ENCODE results near the gene ENTPD7. TPM values are rescaled to one million over a fixed set of nuclear protein-coding genes. Genes with fewer than 3 reads are reported as not detected.

Gene ENTPD7
- total RNA-seq, 1 experiment from 2014 or later, result 14.5 TPM

DNA sequence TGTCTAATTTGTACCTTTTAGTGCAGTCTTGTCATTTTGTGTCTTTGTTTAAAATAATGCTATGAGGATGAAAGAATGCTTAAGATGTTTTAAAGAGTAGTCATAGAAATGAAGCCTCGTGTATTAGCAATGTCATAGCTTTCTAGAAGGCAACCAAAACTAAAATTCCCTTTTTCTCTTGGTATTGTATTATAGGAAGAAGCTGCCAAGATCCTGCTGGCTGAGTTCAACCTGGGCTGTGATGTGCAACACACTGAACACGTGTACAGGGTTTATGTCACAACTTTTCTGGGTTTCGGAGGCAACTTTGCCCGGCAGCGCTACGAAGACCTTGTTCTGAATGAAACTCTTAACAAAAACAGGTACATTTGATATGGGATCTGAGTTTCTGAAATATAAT is 36.5 kb downstream of the ENTPD7 start:
- no peak overlapping the region for H4K5ac ChIP-seq (ENCODE audit: insufficient read length, low read depth, low read length)
- H3K27ac ChIP-seq (ENCODE audit: insufficient read length, low read depth, low read length), result no peak overlapping the region
- H2BK5ac ChIP-seq (ENCODE audit: insufficient read length, low read length), result no peak overlapping the region
- H3K27me3 Mint-ChIP-seq (ENCODE audit: low read depth), result no peaks in the 10 kb centered on the region
- H3K27ac Mint-ChIP-seq, result no peak overlapping the region; a peak in 1 of 7 replicates
- H4K8ac ChIP-seq (replicated peaks; ENCODE audit: insufficient read length, low read depth, low read length), result no peak overlapping the region
- H3T11ph ChIP-seq (ENCODE audit: low read length), result no peak overlapping the region
- DNase-seq, result no peak
- no peak overlapping the region for H2BK20ac ChIP-seq (ENCODE audit: low read depth, low read length, poor library complexity, severe bottlenecking)
- H3K27me3 ChIP-seq (ENCODE audit: insufficient read depth, low read length), result no peaks in the 10 kb centered on the region
- no peaks in the 10 kb centered on the region for H4K20me1 ChIP-seq (ENCODE audit: control insufficient read depth, insufficient read depth, insufficient read length)
- H3K9me3 Mint-ChIP-seq, result no peaks in the 10 kb centered on the region
- no CpG with 5 or more reads among the region's 6 CpGs for WGBS (ENCODE audit: extremely low coverage, insufficient read length, low lambda C conversion rate)
- no peak overlapping the region for H3K4me2 ChIP-seq (ENCODE audit: insufficient read depth, insufficient read length, low read length)
- no peaks in the 10 kb centered on the region for H3K79me1 ChIP-seq (ENCODE audit: insufficient read depth, low read depth, low read length, poor library complexity, severe bottlenecking)
- no peak overlapping the region for H3K14ac ChIP-seq (ENCODE audit: insufficient read depth, low read length)
- no peaks in the 10 kb centered on the region for H3K4me1 Mint-ChIP-seq
- H3K4ac ChIP-seq (ENCODE audit: low read depth, low read length), result no peak overlapping the region
- no peaks in the 10 kb centered on the region for H3K9me3 ChIP-seq (ENCODE audit: control insufficient read depth, low read depth, low read length)
- H2BK15ac ChIP-seq (ENCODE audit: low read depth, low read length), result no peak overlapping the region
- no peak overlapping the region for H3K23ac ChIP-seq (ENCODE audit: insufficient read length, low read depth, low read length)
- H2BK120ac ChIP-seq (ENCODE audit: low read depth, low read length, poor library complexity, severe bottlenecking), result no peak overlapping the region
- H4K91ac ChIP-seq (ENCODE audit: insufficient read length, low read depth, low read length), result no peak overlapping the region
- H3K56ac ChIP-seq (ENCODE audit: insufficient read length, low read depth, low read length), result no peak overlapping the region
- no peak overlapping the region for H2AFZ ChIP-seq (ENCODE audit: low read length)
- no peak overlapping the region for H2BK12ac ChIP-seq (ENCODE audit: insufficient read length, low read depth, low read length)
- TF ChIP-seq, protein P1, sequence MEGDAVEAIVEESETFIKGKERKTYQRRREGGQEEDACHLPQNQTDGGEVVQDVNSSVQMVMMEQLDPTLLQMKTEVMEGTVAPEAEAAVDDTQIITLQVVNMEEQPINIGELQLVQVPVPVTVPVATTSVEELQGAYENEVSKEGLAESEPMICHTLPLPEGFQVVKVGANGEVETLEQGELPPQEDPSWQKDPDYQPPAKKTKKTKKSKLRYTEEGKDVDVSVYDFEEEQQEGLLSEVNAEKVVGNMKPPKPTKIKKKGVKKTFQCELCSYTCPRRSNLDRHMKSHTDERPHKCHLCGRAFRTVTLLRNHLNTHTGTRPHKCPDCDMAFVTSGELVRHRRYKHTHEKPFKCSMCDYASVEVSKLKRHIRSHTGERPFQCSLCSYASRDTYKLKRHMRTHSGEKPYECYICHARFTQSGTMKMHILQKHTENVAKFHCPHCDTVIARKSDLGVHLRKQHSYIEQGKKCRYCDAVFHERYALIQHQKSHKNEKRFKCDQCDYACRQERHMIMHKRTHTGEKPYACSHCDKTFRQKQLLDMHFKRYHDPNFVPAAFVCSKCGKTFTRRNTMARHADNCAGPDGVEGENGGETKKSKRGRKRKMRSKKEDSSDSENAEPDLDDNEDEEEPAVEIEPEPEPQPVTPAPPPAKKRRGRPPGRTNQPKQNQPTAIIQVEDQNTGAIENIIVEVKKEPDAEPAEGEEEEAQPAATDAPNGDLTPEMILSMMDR (conservative IDR thresholded peaks at IDR 0.05), result no peak
- H3K36me3 Mint-ChIP-seq (ENCODE audit: insufficient read depth in 1 of 3, low read depth in 3 of 3), result peaks cover 2 to 51% (median 31%) of the 10 kb centered on the region in 3 experiments; a peak in 6 of 7 replicates
- H3K9ac ChIP-seq (ENCODE audit: extremely low read depth, insufficient read length, low read length), result no peak overlapping the region
- no peak overlapping the region for H3K4me3 Mint-ChIP-seq
- H2AK5ac ChIP-seq (ENCODE audit: insufficient read length, low read length), result no peak overlapping the region
- no peaks in the 10 kb centered on the region for H3K23me2 ChIP-seq (ENCODE audit: insufficient read length, low read depth, low read length, poor library complexity, severe bottlenecking)
- no peaks in the 10 kb centered on the region for H3K4me1 ChIP-seq (ENCODE audit: insufficient read depth, low read length)
- no peak overlapping the region for H3K18ac ChIP-seq (ENCODE audit: insufficient read length, low read depth, low read length)
- no peaks in the 10 kb centered on the region for H3K79me2 ChIP-seq (ENCODE audit: insufficient read depth, low read length)
